ENCODE results near the gene GPR137. TPM values are rescaled to one million over a fixed set of nuclear protein-coding genes. Genes with fewer than 3 reads are reported as not detected.
A peak's percentile ranks its signal among the peaks of the same experiment; 100 is the strongest.

GPR137 gene
- total RNA-seq, 2 donors from 2014 or later: 57.7 to 58.4 TPM

- WGBS, 2 experiments (ENCODE audit: insufficient coverage in 1 of 2, insufficient read length in 1 of 2): 81 to 85% methylated on average over 3 to 11 of the region's 11 CpGs
- H3K36me3 ChIP-seq (ENCODE audit: control insufficient read depth, insufficient read depth, low read length): no peaks in the 10 kb centered on the region
- H3K27me3 ChIP-seq (ENCODE audit: control insufficient read depth, insufficient read depth, low read length, poor library complexity, severe bottlenecking): no peaks in the 10 kb centered on the region
- Mint-ChIP-seq H3K27me3 (ENCODE audit: insufficient read depth) (peaks cover 4% of the 10 kb centered on the region), H3K27ac (no peak overlapping the region), H3K4me3 (no peak overlapping the region), H3K9me3 (no peaks in the 10 kb centered on the region), H3K4me1 (peaks cover 10% of the 10 kb centered on the region), H3K36me3 (ENCODE audit: low read depth) (no peaks in the 10 kb centered on the region)
- no peaks in the 10 kb centered on the region for H3K9me3 ChIP-seq (ENCODE audit: control insufficient read depth, low read length)
- peak; percentile 36 for DNase-seq
- H3K4me1 ChIP-seq (ENCODE audit: control insufficient read depth, insufficient read depth, low read length): no peaks in the 10 kb centered on the region
- H3K9ac ChIP-seq (ENCODE audit: extremely low read depth, low read length, poor library complexity, severe bottlenecking): no peak overlapping the region
- no peak overlapping the region for H3K27ac ChIP-seq (ENCODE audit: low read depth, low read length)
- no peak overlapping the region for H3K4me3 ChIP-seq (ENCODE audit: low read length)
- TF ChIP-seq, protein P1, sequence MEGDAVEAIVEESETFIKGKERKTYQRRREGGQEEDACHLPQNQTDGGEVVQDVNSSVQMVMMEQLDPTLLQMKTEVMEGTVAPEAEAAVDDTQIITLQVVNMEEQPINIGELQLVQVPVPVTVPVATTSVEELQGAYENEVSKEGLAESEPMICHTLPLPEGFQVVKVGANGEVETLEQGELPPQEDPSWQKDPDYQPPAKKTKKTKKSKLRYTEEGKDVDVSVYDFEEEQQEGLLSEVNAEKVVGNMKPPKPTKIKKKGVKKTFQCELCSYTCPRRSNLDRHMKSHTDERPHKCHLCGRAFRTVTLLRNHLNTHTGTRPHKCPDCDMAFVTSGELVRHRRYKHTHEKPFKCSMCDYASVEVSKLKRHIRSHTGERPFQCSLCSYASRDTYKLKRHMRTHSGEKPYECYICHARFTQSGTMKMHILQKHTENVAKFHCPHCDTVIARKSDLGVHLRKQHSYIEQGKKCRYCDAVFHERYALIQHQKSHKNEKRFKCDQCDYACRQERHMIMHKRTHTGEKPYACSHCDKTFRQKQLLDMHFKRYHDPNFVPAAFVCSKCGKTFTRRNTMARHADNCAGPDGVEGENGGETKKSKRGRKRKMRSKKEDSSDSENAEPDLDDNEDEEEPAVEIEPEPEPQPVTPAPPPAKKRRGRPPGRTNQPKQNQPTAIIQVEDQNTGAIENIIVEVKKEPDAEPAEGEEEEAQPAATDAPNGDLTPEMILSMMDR (conservative IDR thresholded peaks at IDR 0.05): no peak
These were observed 45.2 kb downstream of the GPR137 start for GRCh38 chr11:64330888-64331287.

GRCh38 chr11:64331569-64332371 lies 46.1 kb downstream of the GPR137 start:
- Histone ChIP-seq H3K4me1 (ENCODE audit: control insufficient read depth, insufficient read depth, low read length) (no peaks in the 10 kb centered on the region), H3K4me3 (ENCODE audit: low read length) (no peak overlapping the region), H3K36me3 (ENCODE audit: control insufficient read depth, insufficient read depth, low read length) (no peaks in the 10 kb centered on the region), H3K27ac (ENCODE audit: low read depth, low read length) (no peak overlapping the region), H3K9ac (ENCODE audit: extremely low read depth, low read length, poor library complexity, severe bottlenecking) (no peak overlapping the region), H3K27me3 (ENCODE audit: control insufficient read depth, insufficient read depth, low read length, poor library complexity, severe bottlenecking) (no peaks in the 10 kb centered on the region), H3K9me3 (ENCODE audit: control insufficient read depth, low read length) (no peaks in the 10 kb centered on the region)
- H3K36me3 Mint-ChIP-seq (ENCODE audit: low read depth): no peaks in the 10 kb centered on the region
- H3K4me3 Mint-ChIP-seq: no peak overlapping the region
- H3K27me3 Mint-ChIP-seq (ENCODE audit: insufficient read depth): peaks cover 4% of the 10 kb centered on the region
- peaks cover 10% of the 10 kb centered on the region for H3K4me1 Mint-ChIP-seq
- peak overlapping the region; percentile 42 for H3K27ac Mint-ChIP-seq
- TF ChIP-seq, protein P1 (conservative IDR thresholded peaks at IDR 0.05): peak; percentile 77
- DNase-seq: peak; percentile 88
- H3K9me3 Mint-ChIP-seq: no peaks in the 10 kb centered on the region
- WGBS, 2 experiments (ENCODE audit: insufficient coverage in 1 of 2, insufficient read length in 1 of 2): 86 to 87% methylated on average over 11 to 20 of the region's 20 CpGs

GRCh38 chr11:64333556-64333955 lies 47.9 kb downstream of the GPR137 start:
- Histone ChIP-seq H3K27me3 (ENCODE audit: control insufficient read depth, insufficient read depth, low read length, poor library complexity, severe bottlenecking) (no peaks in the 10 kb centered on the region), H3K27ac (ENCODE audit: low read depth, low read length) (no peak overlapping the region), H3K9me3 (ENCODE audit: control insufficient read depth, low read length) (no peaks in the 10 kb centered on the region), H3K4me1 (ENCODE audit: control insufficient read depth, insufficient read depth, low read length) (no peaks in the 10 kb centered on the region), H3K4me3 (ENCODE audit: low read length) (no peak overlapping the region), H3K36me3 (ENCODE audit: control insufficient read depth, insufficient read depth, low read length) (no peaks in the 10 kb centered on the region), H3K9ac (ENCODE audit: extremely low read depth, low read length, poor library complexity, severe bottlenecking) (no peak overlapping the region)
- no peak for DNase-seq
- Mint-ChIP-seq H3K4me3 (no peak overlapping the region), H3K27ac (no peak overlapping the region), H3K27me3 (ENCODE audit: insufficient read depth) (peaks cover 2% of the 10 kb centered on the region), H3K4me1 (peaks cover 10% of the 10 kb centered on the region), H3K9me3 (no peaks in the 10 kb centered on the region), H3K36me3 (ENCODE audit: low read depth) (no peaks in the 10 kb centered on the region)
- TF ChIP-seq, protein P1 (conservative IDR thresholded peaks at IDR 0.05): no peak
- WGBS, 2 experiments (ENCODE audit: insufficient coverage in 1 of 2, insufficient read length in 1 of 2): 89 to 97% methylated on average over 7 to 8 of the region's 8 CpGs

Data from endodermal cell (in vitro differentiated cells).